WTC11 (cell line): ENCODE results near the gene LRRC61. TPM values are rescaled to one million over a fixed set of nuclear protein-coding genes. Genes with fewer than 3 reads are reported as not detected.

ENCODE experiments used
- ATAC-seq: fragments of 200-7000 bp; cut with Tn5 transposase; 2 replicates; pipeline ENCODE4 v1.10.0; 2021; ENCODE audit warnings: mild to moderate bottlenecking, moderate library complexity
- CTCF ChIA-PET: fragments of 300-600 bp; sonication (Branson Sonifier 250); formaldehyde crosslinking; loops from one replicate; lab custom pipeline; 2021; ENCODE audit warnings: antibody characterized with exemption; lab: Charles Lee
- POLR2A ChIA-PET: fragments of 350-600 bp; sonication (Branson Sonifier 250); formaldehyde crosslinking; loops from one replicate; lab custom pipeline; 2021; ENCODE audit warnings: antibody characterized with exemption; lab: Charles Lee
- DNase-seq: peaks from one replicate; pipeline ENCODE4 v3.0.0; 2021; ENCODE audit warnings: low spot score
- H3K27ac Mint-ChIP-seq: 2 replicates; pipeline ENCODE4 v1.8.0; 2021; ENCODE audit warnings: mixed read lengths
- H3K27me3 Mint-ChIP-seq: 2 replicates; pipeline ENCODE4 v1.8.0; 2021; ENCODE audit warnings: low read depth, mild to moderate bottlenecking, moderate library complexity, mixed read lengths
- H3K36me3 Mint-ChIP-seq: 2 replicates; pipeline ENCODE4 v1.8.0; 2021; ENCODE audit warnings: mixed read lengths
- H3K4me1 Mint-ChIP-seq: 2 replicates; pipeline ENCODE4 v1.8.0; 2022; ENCODE audit warnings: mixed read lengths
- H3K4me3 Mint-ChIP-seq: 2 replicates; pipeline ENCODE4 v1.8.0; 2021; ENCODE audit warnings: mild to moderate bottlenecking, moderate library complexity, mixed read lengths
- H3K9me3 Mint-ChIP-seq: 2 replicates; pipeline ENCODE4 v1.8.0; 2021; ENCODE audit warnings: mixed read lengths
- CBFB ChIP-seq: sonication (generic); formaldehyde crosslinking; IDR thresholded peaks from 2 replicates; pipeline ENCODE4 v1.8.1; 2022; ENCODE audit warnings: mild to moderate bottlenecking, low read depth, missing genetic modification reagents
- ELF4 ChIP-seq: sonication (generic); formaldehyde crosslinking; IDR thresholded peaks from 2 replicates; pipeline ENCODE4 v1.8.1; 2022; ENCODE audit warnings: low read depth, mild to moderate bottlenecking, moderate library complexity, missing genetic modification reagents
- EMX1 ChIP-seq: fragments of 250-450 bp; sonication (Bioruptor Pico); IDR thresholded peaks from 2 replicates; pipeline ENCODE4 v1.8.0; 2021; ENCODE audit warnings: mild to moderate bottlenecking
- GRHL2 ChIP-seq: fragments of 250-450 bp; sonication (Bioruptor Pico); IDR thresholded peaks from 2 replicates; pipeline ENCODE4 v1.8.0; 2022; ENCODE audit warnings: mild to moderate bottlenecking, moderate library complexity; ENCODE audit not compliant: insufficient replicate concordance, severe bottlenecking
- JAZF1 ChIP-seq: fragments of 250-450 bp; sonication (Bioruptor Pico); IDR thresholded peaks from 2 replicates; pipeline ENCODE4 v1.9.0; 2021; ENCODE audit warnings: moderate library complexity, mild to moderate bottlenecking, inconsistent platforms
- NR3C1 ChIP-seq: sonication (generic); formaldehyde crosslinking; conservative IDR thresholded peaks from 2 replicates; pipeline ENCODE4 v1.8.1; 2023; ENCODE audit warnings: low read depth, mild to moderate bottlenecking, missing genetic modification reagents
- SMAD4 ChIP-seq: sonication (generic); formaldehyde crosslinking; IDR thresholded peaks from 2 replicates; pipeline ENCODE4 v1.8.0; 2022; ENCODE audit warnings: mild to moderate bottlenecking, missing genetic modification reagents
- SOX15 ChIP-seq: fragments of 250-450 bp; sonication (Bioruptor Pico); IDR thresholded peaks from 2 replicates; pipeline ENCODE4 v1.9.0; 2021; ENCODE audit warnings: mild to moderate bottlenecking
- TEAD1 ChIP-seq: sonication (generic); formaldehyde crosslinking; IDR thresholded peaks from 2 replicates; pipeline ENCODE4 v1.8.0; 2022; ENCODE audit warnings: mild to moderate bottlenecking, missing genetic modification reagents
- ZNF138 ChIP-seq: sonication (generic); formaldehyde crosslinking; conservative IDR thresholded peaks from 2 replicates; pipeline ENCODE4 v1.8.1; 2022; ENCODE audit warnings: mild to moderate bottlenecking, moderate library complexity, missing genetic modification reagents
- total RNA-seq: library from RNA; stranded (reverse); gene quantifications from 3 replicates; pipeline ENCODE4 v1.2.3, GENCODE V29; 2021
- TF ChIP-seq, protein P1 (sequence below): sonication (generic); formaldehyde crosslinking; IDR thresholded peaks from 2 replicates; pipeline ENCODE4 v1.8.1; 2023; ENCODE audit warnings: mild to moderate bottlenecking, missing genetic modification reagents
- TF ChIP-seq, protein P2 (sequence below): fragments of 250-450 bp; sonication (Bioruptor Pico); IDR thresholded peaks from 2 replicates; pipeline ENCODE4 v1.9.0; 2021; ENCODE audit warnings: moderate library complexity, mild to moderate bottlenecking, inconsistent platforms, borderline replicate concordance
- TF ChIP-seq, protein P3 (sequence below): sonication (generic); formaldehyde crosslinking; IDR thresholded peaks from 2 replicates; pipeline ENCODE4 v1.8.0; 2022; ENCODE audit warnings: missing genetic modification reagents
- TF ChIP-seq, protein P4 (sequence below): fragments of 250-450 bp; sonication (Bioruptor Pico); IDR thresholded peaks from 2 replicates; pipeline ENCODE4 v2.1.2; 2022; ENCODE audit warnings: mild to moderate bottlenecking, moderate library complexity
- TF ChIP-seq, protein P5 (sequence below): fragments of 250-450 bp; sonication (Bioruptor Pico); conservative IDR thresholded peaks from 2 replicates; pipeline ENCODE4 v1.9.0; 2021; ENCODE audit warnings: mild to moderate bottlenecking

The LRRC61 gene
- total RNA-seq, 1 experiment from 2014 or later = 27.7 TPM

DNA sequence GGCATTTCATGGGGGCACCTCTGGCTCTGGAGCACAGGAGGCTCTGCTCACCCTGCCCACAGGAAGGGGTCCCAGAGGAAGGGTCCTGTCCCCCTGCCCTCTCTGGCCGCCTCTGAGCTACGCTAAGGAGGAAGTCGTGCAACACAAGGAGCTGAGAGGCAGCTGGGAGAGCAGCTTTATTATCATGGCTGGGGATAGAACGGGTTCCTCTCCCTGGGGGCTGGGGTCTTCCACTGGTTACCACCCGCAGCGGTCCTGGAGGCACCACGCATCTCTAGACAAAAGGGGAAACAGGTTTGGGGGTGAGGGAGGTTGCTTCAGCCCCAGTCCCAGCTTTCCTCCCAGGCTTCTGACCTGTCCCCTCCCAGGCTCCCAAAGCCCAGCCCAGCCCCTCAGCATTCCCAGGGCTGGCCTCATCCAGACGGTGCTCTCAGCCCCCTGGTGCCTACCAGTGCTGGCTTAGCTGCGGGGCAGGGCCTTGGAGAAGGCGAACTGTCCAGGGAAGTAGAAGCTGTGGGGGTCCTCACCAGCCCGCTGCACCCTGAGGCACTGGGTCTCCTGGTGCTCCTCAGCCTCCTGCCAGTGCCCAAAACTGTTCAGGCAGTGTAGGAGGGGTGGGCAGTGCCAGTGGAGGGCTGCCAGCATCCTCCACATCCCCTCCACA, 15.1 kb downstream of the LRRC61 start (continued):
- TF ChIP-seq, protein P1, sequence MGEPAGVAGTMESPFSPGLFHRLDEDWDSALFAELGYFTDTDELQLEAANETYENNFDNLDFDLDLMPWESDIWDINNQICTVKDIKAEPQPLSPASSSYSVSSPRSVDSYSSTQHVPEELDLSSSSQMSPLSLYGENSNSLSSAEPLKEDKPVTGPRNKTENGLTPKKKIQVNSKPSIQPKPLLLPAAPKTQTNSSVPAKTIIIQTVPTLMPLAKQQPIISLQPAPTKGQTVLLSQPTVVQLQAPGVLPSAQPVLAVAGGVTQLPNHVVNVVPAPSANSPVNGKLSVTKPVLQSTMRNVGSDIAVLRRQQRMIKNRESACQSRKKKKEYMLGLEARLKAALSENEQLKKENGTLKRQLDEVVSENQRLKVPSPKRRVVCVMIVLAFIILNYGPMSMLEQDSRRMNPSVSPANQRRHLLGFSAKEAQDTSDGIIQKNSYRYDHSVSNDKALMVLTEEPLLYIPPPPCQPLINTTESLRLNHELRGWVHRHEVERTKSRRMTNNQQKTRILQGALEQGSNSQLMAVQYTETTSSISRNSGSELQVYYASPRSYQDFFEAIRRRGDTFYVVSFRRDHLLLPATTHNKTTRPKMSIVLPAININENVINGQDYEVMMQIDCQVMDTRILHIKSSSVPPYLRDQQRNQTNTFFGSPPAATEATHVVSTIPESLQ (CRISPR knock-in tag) = no peak

DNA sequence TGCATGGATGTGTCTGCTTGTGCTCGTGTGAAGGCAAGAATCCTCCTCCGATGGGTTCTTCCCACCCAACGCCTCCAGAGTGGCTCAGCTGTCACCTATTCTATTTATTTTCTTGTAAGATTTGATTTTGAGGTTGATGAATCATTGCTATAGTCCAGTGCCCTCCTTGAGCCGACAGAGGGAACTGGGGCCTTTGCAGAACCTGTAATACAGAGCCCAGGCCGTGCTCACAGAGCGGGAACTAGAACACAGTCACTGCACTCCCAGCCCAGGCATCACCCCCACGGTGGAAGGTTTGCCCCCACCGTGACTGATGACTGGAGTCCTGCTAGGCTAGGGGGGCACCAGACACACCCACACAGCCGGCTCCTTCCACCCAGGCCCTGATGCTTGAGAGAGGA, 16.3 kb downstream of the LRRC61 start:
- Mint-ChIP-seq H3K27ac (no peak overlapping the region), H3K27me3 (peaks cover 29% of the 10 kb centered on the region), H3K4me1 (peaks cover 68% of the 10 kb centered on the region), H3K9me3 (peaks cover 8% of the 10 kb centered on the region), H3K36me3 (peaks cover 24% of the 10 kb centered on the region), H3K4me3 (peak overlapping the region; percentile 87)
- ChIA-PET POLR2A (interaction anchor here (0.9 to 2.6 kb wide), 4 partner anchors 10 to 66 kb away, joined by 3 to 9 read pairs (median 3); a partner anchor contains a TSS), CTCF (interaction anchor here (1.0 to 1.7 kb wide), 2 partner anchors 38 to 45 kb away, joined by 3 to 6 read pairs; no protein-coding TSS in a partner anchor)
- ATAC-seq (no peak), DNase-seq (no peak)
- TF ChIP-seq TEAD1 (no peak), CBFB (CRISPR knock-in tag) (no peak), ZNF138 (CRISPR knock-in tag) (no peak), ELF4 (CRISPR knock-in tag) (no peak), JAZF1 (CRISPR knock-in tag) (no peak), NR3C1 (CRISPR knock-in tag) (no peak), SOX15 (no peak), EMX1 (CRISPR knock-in tag) (no peak), SMAD4 (no peak), GRHL2 (no peak)
- TF ChIP-seq, protein P2, sequence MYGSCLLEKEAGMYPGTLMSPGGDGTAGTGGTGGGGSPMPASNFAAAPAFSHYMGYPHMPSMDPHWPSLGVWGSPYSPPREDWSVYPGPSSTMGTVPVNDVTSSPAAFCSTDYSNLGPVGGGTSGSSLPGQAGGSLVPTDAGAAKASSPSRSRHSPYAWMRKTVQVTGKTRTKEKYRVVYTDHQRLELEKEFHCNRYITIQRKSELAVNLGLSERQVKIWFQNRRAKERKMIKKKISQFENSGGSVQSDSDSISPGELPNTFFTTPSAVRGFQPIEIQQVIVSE = no peak
- TF ChIP-seq, protein P3, sequence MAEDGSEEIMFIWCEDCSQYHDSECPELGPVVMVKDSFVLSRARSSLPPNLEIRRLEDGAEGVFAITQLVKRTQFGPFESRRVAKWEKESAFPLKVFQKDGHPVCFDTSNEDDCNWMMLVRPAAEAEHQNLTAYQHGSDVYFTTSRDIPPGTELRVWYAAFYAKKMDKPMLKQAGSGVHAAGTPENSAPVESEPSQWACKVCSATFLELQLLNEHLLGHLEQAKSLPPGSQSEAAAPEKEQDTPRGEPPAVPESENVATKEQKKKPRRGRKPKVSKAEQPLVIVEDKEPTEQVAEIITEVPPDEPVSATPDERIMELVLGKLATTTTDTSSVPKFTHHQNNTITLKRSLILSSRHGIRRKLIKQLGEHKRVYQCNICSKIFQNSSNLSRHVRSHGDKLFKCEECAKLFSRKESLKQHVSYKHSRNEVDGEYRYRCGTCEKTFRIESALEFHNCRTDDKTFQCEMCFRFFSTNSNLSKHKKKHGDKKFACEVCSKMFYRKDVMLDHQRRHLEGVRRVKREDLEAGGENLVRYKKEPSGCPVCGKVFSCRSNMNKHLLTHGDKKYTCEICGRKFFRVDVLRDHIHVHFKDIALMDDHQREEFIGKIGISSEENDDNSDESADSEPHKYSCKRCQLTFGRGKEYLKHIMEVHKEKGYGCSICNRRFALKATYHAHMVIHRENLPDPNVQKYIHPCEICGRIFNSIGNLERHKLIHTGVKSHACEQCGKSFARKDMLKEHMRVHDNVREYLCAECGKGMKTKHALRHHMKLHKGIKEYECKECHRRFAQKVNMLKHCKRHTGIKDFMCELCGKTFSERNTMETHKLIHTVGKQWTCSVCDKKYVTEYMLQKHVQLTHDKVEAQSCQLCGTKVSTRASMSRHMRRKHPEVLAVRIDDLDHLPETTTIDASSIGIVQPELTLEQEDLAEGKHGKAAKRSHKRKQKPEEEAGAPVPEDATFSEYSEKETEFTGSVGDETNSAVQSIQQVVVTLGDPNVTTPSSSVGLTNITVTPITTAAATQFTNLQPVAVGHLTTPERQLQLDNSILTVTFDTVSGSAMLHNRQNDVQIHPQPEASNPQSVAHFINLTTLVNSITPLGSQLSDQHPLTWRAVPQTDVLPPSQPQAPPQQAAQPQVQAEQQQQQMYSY = no peak
- TF ChIP-seq, protein P4, sequence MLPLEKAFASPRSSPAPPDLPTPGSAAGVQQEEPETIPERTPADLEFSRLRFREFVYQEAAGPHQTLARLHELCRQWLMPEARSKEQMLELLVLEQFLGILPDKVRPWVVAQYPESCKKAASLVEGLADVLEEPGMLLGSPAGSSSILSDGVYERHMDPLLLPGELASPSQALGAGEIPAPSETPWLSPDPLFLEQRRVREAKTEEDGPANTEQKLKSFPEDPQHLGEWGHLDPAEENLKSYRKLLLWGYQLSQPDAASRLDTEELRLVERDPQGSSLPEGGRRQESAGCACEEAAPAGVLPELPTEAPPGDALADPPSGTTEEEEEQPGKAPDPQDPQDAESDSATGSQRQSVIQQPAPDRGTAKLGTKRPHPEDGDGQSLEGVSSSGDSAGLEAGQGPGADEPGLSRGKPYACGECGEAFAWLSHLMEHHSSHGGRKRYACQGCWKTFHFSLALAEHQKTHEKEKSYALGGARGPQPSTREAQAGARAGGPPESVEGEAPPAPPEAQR (CRISPR knock-in tag) = no peak
- TF ChIP-seq, protein P5, sequence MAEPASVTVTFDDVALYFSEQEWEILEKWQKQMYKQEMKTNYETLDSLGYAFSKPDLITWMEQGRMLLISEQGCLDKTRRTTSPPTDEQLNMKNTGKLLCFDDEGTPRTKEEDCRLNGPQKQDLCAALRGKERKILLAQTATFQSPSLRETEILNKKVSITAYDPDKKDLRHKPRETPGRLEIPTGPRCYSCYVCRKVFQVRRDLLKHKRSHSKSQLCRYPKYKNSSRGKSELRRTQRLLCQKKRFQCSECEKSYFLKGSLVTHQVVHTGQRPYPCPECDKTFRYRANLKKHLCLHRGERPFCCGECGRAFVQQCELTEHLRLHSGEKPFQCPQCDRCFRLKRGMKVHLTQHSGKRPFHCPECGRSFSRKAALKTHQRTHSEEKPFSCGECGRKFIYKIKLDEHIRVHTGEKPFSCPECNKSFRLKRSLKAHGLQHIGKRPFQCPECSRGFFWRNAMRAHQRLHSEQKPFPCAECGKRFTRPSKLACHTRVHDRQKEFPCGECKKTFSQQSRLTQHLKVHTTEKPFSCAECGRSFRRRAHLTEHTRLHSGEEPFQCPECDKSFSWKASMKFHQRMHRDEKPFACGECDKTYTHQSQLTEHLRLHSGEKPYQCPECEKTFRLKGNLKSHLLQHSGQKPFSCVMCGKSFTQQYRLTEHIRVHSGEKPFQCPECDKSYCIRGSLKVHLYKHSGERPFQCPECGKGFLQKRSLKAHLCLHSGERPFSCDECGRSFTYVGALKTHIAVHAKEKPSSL (CRISPR knock-in tag) = no peak
